Measurements from ENCODE around the gene NSUN5. TPM values are rescaled to one million over a fixed set of nuclear protein-coding genes. Genes with fewer than 3 reads are reported as not detected.

Gene NSUN5
- total RNA-seq (10 to 100 TPM; 66.6 to 67.7 TPM), polyA plus RNA-seq (42.5 TPM)

DNA sequence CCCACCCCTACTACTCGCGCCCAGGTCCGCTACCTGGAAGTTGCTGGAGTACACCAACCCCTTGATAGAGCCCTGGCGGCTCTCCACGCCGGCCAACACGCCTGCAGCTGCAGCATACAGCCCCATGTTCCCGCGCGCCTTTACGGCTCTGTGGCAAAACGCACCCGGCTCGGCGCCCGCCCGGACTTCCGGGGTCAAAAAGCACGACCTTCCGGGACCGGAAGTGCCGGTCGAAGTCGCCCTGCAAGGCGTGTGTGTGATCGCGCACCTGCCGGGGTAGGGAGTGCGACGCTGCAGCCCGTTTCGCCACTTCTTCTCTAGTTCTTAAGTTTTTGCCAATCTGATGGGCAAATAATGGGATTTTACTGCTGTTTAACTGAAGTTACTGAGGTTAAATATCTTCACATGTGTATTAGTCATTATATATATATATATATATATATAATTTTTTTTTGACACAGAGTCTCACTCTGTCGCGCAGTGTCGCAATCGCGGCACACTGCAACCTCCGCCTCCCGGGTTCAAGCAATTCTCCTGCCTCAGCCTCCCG, at the start of gene NSUN5:
TSS of gene NSUN5 (minus strand) at position 162 of the 550 bp plus-strand sequence. CDS start at position 126, 36 bp downstream.
- Mint-ChIP-seq H3K9me3 (no peaks in the 10 kb centered on the region), H3K27me3 (no peaks in the 10 kb centered on the region), H3K4me3 (peak within 1 kb of the TSS; percentile 89 to 100 (median 97)), H3K36me3 (peaks cover 0 to 42% (median 15%) of the 10 kb centered on the region in 3 donors), H3K27ac (peak within 1 kb of the TSS; percentile 72 to 96 (median 94)), H3K4me1 (peaks cover 24 to 37% (median 36%) of the 10 kb centered on the region in 3 donors)
- DNase-seq = peak; percentile 81 to 93 (median 86)
- Histone ChIP-seq H3K36me3 (ENCODE audit: insufficient read depth, low read length) (peaks cover 15% of the 10 kb centered on the region), H3K4me1 (ENCODE audit: insufficient read depth, low read length) (peaks cover 16% of the 10 kb centered on the region), H3K4me3 (ENCODE audit: low read length) (peak within 1 kb of the TSS; percentile 80), H3K27me3 (ENCODE audit: insufficient read depth, low read length, poor library complexity, severe bottlenecking) (no peaks in the 10 kb centered on the region), H3K9me3 (ENCODE audit: low read length) (no peaks in the 10 kb centered on the region), H3K27ac (ENCODE audit: low read depth, low read length) (peak within 1 kb of the TSS; percentile 54)
- POLR2A ChIA-PET = no interaction called here
- CTCF ChIA-PET = no interaction called here

DNA sequence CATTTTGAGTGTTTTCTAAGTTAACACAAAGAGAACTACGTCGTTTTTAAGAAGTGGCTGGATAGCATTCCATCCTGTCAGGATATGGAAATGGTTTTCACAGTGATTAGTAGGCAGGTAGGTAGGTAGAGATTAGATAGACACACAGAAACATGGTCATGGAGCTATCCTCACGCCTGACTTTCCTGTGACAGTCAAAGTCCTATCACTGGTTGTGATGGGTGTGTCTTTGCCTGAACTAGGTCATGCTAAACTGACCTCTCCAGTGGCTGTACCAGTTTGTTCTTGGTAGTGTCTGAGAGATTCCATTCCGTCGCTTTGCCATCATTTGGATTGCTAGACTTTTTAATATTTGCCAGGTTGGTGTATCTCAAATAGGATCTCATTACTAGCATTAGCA, 47.5 kb upstream of the NSUN5 start:
- DNase-seq = no peak
- Mint-ChIP-seq H3K9me3 (peaks cover 0 to 5% (median 0%) of the 10 kb centered on the region in 5 donors), H3K36me3 (no peaks in the 10 kb centered on the region), H3K27ac (no peak overlapping the region), H3K4me3 (no peak overlapping the region), H3K4me1 (no peaks in the 10 kb centered on the region), H3K27me3 (peaks cover 8 to 18% of the 10 kb centered on the region in 2 donors)
- Histone ChIP-seq H3K9me3 (ENCODE audit: low read length) (no peaks in the 10 kb centered on the region), H3K4me1 (ENCODE audit: insufficient read depth, low read length) (no peaks in the 10 kb centered on the region), H3K27ac (ENCODE audit: low read depth, low read length) (no peak overlapping the region), H3K27me3 (ENCODE audit: insufficient read depth, low read length, poor library complexity, severe bottlenecking) (no peaks in the 10 kb centered on the region), H3K4me3 (ENCODE audit: low read length) (no peak overlapping the region), H3K36me3 (ENCODE audit: insufficient read depth, low read length) (no peaks in the 10 kb centered on the region)
- POLR2A ChIA-PET = no interaction called here
- CTCF ChIA-PET = no interaction called here

DNA sequence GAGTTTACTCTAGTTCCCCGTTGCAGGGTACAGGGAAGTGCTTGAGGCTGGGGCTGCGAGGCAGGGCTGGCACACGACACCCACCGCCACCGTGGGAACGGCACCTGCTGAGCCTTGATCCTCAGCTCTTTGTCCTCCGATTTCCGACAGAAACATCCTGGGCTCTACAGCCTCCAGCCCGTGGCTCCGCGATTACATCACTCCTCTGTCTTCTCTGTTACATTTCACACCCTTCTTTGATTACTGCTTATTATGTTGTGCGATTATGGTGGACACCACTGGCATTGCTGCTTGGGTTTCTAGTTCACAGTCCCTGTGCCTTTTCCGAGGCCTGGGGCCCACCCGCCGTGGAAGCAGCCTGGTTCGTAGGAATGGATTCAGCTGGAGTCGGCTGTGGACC, 46.2 kb upstream of the NSUN5 start:
- H3K27ac Mint-ChIP-seq = no peak overlapping the region
- ChIA-PET POLR2A (no interaction called here), CTCF (no interaction called here)
- DNase-seq = no peak
- H3K27me3 Mint-ChIP-seq = peaks cover 8 to 10% of the 10 kb centered on the region in 2 donors
- no peaks in the 10 kb centered on the region for H3K36me3 Mint-ChIP-seq
- no peaks in the 10 kb centered on the region for H3K9me3 ChIP-seq (ENCODE audit: low read length)
- H3K4me3 Mint-ChIP-seq = no peak overlapping the region
- no peaks in the 10 kb centered on the region for H3K4me1 Mint-ChIP-seq
- peaks cover 0 to 2% (median 0%) of the 10 kb centered on the region in 5 donors for H3K9me3 Mint-ChIP-seq
- no peaks in the 10 kb centered on the region for H3K36me3 ChIP-seq (ENCODE audit: insufficient read depth, low read length)
- no peaks in the 10 kb centered on the region for H3K27me3 ChIP-seq (ENCODE audit: insufficient read depth, low read length, poor library complexity, severe bottlenecking)
- no peaks in the 10 kb centered on the region for H3K4me1 ChIP-seq (ENCODE audit: insufficient read depth, low read length)
- no peak overlapping the region for H3K4me3 ChIP-seq (ENCODE audit: low read length)
- no peak overlapping the region for H3K27ac ChIP-seq (ENCODE audit: low read depth, low read length)

DNA sequence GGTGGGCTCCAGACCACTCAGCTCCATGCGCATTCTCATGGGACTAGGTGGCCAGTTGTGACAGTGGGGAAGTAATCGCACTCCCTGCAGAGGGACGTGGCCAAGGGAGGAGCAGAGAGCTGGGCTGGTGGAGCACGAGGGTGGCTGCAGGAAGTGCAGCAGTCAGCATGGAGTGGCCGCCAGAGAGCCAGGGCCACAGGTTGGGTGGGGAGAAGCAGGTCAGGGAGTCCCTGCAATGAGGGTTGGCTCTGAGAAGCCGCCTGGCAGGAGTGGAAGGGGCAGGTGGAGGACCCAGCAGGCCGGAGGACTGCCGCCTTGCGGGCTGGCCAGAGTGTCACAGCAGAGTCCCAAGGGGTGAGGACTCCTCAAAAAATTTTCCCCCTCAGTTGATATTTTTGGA, 45.6 kb upstream of the NSUN5 start:
- no peaks in the 10 kb centered on the region for H3K4me1 ChIP-seq (ENCODE audit: insufficient read depth, low read length)
- peaks cover 4 to 5% of the 10 kb centered on the region in 2 donors for H3K27me3 Mint-ChIP-seq
- no peak overlapping the region for H3K4me3 Mint-ChIP-seq
- H3K27ac Mint-ChIP-seq = peak overlapping the region in 1 of 8 donors; percentile 40
- H3K27me3 ChIP-seq (ENCODE audit: insufficient read depth, low read length, poor library complexity, severe bottlenecking) = no peaks in the 10 kb centered on the region
- DNase-seq = no peak
- H3K9me3 Mint-ChIP-seq = no peaks in the 10 kb centered on the region
- H3K9me3 ChIP-seq (ENCODE audit: low read length) = no peaks in the 10 kb centered on the region
- no peak overlapping the region for H3K27ac ChIP-seq (ENCODE audit: low read depth, low read length)
- no peaks in the 10 kb centered on the region for H3K36me3 ChIP-seq (ENCODE audit: insufficient read depth, low read length)
- H3K4me1 Mint-ChIP-seq = no peaks in the 10 kb centered on the region
- ChIA-PET POLR2A (no interaction called here), CTCF (no interaction called here)
- no peaks in the 10 kb centered on the region for H3K36me3 Mint-ChIP-seq
- no peak overlapping the region for H3K4me3 ChIP-seq (ENCODE audit: low read length)

DNA sequence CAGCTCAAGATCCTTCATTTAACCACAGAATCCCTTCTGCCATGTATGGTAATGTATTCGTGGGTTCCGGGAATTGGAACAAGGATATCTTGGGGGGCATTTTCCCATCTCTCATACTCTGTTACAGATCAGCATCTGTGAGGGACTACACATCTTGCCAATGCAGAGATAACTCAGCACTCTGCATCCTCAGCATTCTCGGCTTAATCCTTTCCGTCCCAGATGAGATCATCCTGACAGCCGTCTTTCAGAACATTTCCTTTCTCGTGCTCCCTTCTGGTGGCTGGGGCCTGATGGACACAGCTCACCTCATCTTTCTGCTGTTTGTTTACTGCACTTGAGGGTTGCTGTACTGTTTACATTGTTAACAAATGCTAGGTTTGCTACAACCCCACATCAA, 44.6 kb upstream of the NSUN5 start:
- POLR2A ChIA-PET = no interaction called here

DNA sequence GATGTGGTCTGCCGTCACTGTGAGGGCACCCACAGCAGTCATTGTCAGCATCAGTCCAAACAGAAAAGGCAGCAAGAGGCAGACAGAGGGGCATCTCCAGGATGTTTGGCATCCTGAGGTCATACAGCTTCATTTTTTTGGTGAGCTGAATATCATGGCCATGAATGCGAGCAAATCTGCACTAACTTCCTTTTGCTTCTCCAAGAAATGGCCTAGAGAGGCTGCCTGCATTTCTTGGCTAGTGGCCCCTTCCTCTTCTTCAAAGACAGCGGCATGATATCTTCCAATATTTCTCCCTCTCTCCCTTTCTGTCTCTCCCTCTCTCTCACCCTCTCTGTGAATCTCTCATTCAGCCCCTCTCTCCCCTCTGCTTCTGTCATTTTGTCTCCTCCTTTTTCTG, 44.2 kb upstream of the NSUN5 start:
- H3K36me3 ChIP-seq (ENCODE audit: insufficient read depth, low read length) = no peaks in the 10 kb centered on the region
- DNase-seq = no peak
- H3K36me3 Mint-ChIP-seq = no peaks in the 10 kb centered on the region
- peaks cover 0 to 3% of the 10 kb centered on the region in 2 donors for H3K27me3 Mint-ChIP-seq
- H3K4me1 Mint-ChIP-seq = no peaks in the 10 kb centered on the region
- ChIA-PET POLR2A (no interaction called here), CTCF (no interaction called here)
- no peaks in the 10 kb centered on the region for H3K27me3 ChIP-seq (ENCODE audit: insufficient read depth, low read length, poor library complexity, severe bottlenecking)
- H3K4me3 Mint-ChIP-seq = no peak overlapping the region
- H3K9me3 Mint-ChIP-seq = no peaks in the 10 kb centered on the region
- H3K4me3 ChIP-seq (ENCODE audit: low read length) = no peak overlapping the region
- H3K27ac ChIP-seq (ENCODE audit: low read depth, low read length) = no peak overlapping the region
- peak overlapping the region in 1 of 8 donors; percentile 51 for H3K27ac Mint-ChIP-seq
- H3K4me1 ChIP-seq (ENCODE audit: insufficient read depth, low read length) = no peaks in the 10 kb centered on the region
- H3K9me3 ChIP-seq (ENCODE audit: low read length) = no peaks in the 10 kb centered on the region

More for the DNA sequence above, 44.6 kb upstream of the NSUN5 start:
- Histone ChIP-seq H3K9me3 (ENCODE audit: low read length) (no peaks in the 10 kb centered on the region), H3K27me3 (ENCODE audit: insufficient read depth, low read length, poor library complexity, severe bottlenecking) (no peaks in the 10 kb centered on the region), H3K36me3 (ENCODE audit: insufficient read depth, low read length) (no peaks in the 10 kb centered on the region), H3K4me3 (ENCODE audit: low read length) (no peak overlapping the region), H3K27ac (ENCODE audit: low read depth, low read length) (no peak overlapping the region), H3K4me1 (ENCODE audit: insufficient read depth, low read length) (no peaks in the 10 kb centered on the region)
- no peaks in the 10 kb centered on the region for H3K4me1 Mint-ChIP-seq
- H3K27ac Mint-ChIP-seq = peak overlapping the region in 1 of 8 donors; percentile 51
- H3K36me3 Mint-ChIP-seq = no peaks in the 10 kb centered on the region
- no peak for DNase-seq
- CTCF ChIA-PET = no interaction called here
- H3K9me3 Mint-ChIP-seq = no peaks in the 10 kb centered on the region
- H3K27me3 Mint-ChIP-seq = peaks cover 3% of the 10 kb centered on the region in 2 donors
- no peak overlapping the region for H3K4me3 Mint-ChIP-seq

DNA sequence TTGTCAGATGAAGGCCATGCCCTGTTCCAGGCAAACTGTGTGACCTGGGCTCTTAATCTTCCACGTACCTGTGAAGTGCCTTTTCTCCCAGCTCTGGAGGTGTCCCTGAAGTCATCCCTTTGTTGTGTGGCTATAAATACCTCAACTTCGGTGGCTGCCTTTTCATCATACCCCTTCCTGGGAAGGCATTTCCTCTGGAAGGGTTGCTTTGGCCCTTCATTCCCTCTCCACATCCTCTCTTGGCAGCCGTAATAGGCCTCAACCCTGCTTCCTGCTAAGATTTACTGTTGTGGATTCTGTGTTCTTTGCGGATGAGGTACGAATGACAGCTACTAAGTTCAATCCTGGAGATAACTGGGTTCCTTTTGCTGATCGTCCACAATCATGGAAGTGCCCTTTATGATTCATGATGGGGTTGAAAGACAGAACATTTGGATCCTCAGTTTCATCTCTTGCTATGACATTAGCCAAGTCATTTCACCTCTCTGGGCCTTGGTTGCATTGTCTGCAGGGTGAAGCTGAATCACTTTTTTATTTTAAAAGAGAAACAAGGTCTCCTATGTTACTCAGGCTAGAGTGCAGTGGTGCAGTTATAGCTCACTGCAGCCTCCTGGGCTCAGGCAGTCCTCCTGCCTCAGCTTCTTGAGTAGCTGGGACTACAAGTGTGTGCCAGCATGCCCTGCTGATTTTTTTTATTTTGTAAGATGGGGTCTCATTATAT, 43.0 kb upstream of the NSUN5 start:
- CTCF ChIA-PET = no interaction called here
- Histone ChIP-seq H3K36me3 (ENCODE audit: insufficient read depth, low read length) (no peaks in the 10 kb centered on the region), H3K9me3 (ENCODE audit: low read length) (no peaks in the 10 kb centered on the region), H3K27me3 (ENCODE audit: insufficient read depth, low read length, poor library complexity, severe bottlenecking) (no peaks in the 10 kb centered on the region), H3K27ac (ENCODE audit: low read depth, low read length) (no peak overlapping the region), H3K4me1 (ENCODE audit: insufficient read depth, low read length) (no peaks in the 10 kb centered on the region), H3K4me3 (ENCODE audit: low read length) (no peak overlapping the region)
- Mint-ChIP-seq H3K36me3 (no peaks in the 10 kb centered on the region), H3K4me1 (no peaks in the 10 kb centered on the region), H3K27me3 (peaks cover under 1 to 3% of the 10 kb centered on the region in 2 donors), H3K27ac (no peak overlapping the region), H3K9me3 (no peaks in the 10 kb centered on the region), H3K4me3 (no peak overlapping the region)
- no peak for DNase-seq
- POLR2A ChIA-PET = no interaction called here

DNA sequence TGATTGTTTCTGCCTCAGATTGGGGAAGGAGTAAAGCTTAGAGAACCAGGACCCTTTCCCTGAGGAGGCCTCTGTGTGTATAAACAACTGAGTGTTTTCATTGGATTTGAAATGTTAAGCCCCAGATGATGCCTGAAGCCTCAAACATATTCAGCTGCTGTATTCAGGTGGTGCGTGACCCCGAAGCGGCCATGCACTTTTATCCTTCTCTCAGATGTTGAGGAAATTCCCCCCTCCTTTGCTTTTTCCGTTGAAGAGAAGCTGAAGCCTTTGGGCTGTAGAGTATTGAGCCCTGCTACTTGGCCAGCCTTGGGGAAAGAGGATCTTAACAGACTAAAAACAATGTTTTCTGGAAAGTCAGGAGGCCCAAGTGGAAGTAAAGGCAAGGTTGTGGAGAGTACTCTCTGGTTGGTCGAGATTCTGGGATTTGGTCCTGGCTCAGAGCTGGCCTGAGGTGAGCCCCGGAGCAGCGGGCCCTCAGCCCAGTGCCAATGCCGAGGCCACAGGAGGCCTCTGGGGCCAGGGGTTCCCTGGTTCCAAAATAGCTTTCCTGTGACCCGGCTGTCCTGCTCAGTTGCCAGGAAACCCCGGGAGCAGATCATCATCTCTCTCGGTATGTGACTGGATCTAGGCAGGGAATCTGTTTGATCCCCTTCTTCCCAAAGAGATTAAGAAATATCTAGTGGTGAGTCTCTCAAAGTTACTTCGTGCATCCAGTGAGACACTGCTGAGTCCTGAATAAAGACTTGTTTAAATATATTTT, 41.9 kb upstream of the NSUN5 start:
- Mint-ChIP-seq H3K36me3 (no peaks in the 10 kb centered on the region), H3K4me3 (no peak overlapping the region), H3K4me1 (no peaks in the 10 kb centered on the region), H3K27me3 (peaks cover 0 to 4% of the 10 kb centered on the region in 2 donors), H3K9me3 (no peaks in the 10 kb centered on the region), H3K27ac (no peak overlapping the region)
- no peak overlapping the region for H3K4me3 ChIP-seq (ENCODE audit: low read length)
- H3K9me3 ChIP-seq (ENCODE audit: low read length) = no peaks in the 10 kb centered on the region
- CTCF ChIA-PET = no interaction called here
- H3K27me3 ChIP-seq (ENCODE audit: insufficient read depth, low read length, poor library complexity, severe bottlenecking) = no peaks in the 10 kb centered on the region
- H3K27ac ChIP-seq (ENCODE audit: low read depth, low read length) = no peak overlapping the region
- POLR2A ChIA-PET = no interaction called here
- no peaks in the 10 kb centered on the region for H3K4me1 ChIP-seq (ENCODE audit: insufficient read depth, low read length)
- no peaks in the 10 kb centered on the region for H3K36me3 ChIP-seq (ENCODE audit: insufficient read depth, low read length)
- DNase-seq = no peak

Measured in CD8-positive, alpha-beta memory T cell (primary cell).